ENCODE data around the gene RIMS1. TPM values are rescaled to one million over a fixed set of nuclear protein-coding genes. Genes with fewer than 3 reads are reported as not detected.

The RIMS1 gene
- total and polyA plus RNA-seq, 4 donors = 0.14 to 5.7 (median 1.6) TPM

- no peak overlapping the region for H3K27ac ChIP-seq (ENCODE audit: low read depth in 1 of 2, low read length in 1 of 2)
- ATAC-seq (ENCODE audit: insufficient read depth, low FRiP score) = no peak
- H3K4me1 ChIP-seq (ENCODE audit: control insufficient read depth in 5 of 5, insufficient read depth in 5 of 5, low read length in 5 of 5) = no peaks in the 10 kb centered on the region
- DNase-seq = no peak
- no peaks in the 10 kb centered on the region for H3K9me3 ChIP-seq (ENCODE audit: control insufficient read depth in 4 of 4, insufficient read depth in 3 of 4, low read length in 3 of 4)
- H3K36me3 ChIP-seq (ENCODE audit: control insufficient read depth in 4 of 4, insufficient read depth in 4 of 4, low read length in 4 of 4) = no peaks in the 10 kb centered on the region
- no peaks in the 10 kb centered on the region for H3K27me3 ChIP-seq (ENCODE audit: control insufficient read depth in 3 of 3, insufficient read depth in 3 of 3, low read length in 2 of 3)
- H3K4me3 ChIP-seq = no peak overlapping the region
- 93 to 94% methylated on average over 1 of the region's 1 CpG for WGBS, 2 donors
- H3K9ac ChIP-seq (ENCODE audit: insufficient read depth in 1 of 2, low read length in 2 of 2) = no peak overlapping the region
- TF ChIP-seq, protein P1, sequence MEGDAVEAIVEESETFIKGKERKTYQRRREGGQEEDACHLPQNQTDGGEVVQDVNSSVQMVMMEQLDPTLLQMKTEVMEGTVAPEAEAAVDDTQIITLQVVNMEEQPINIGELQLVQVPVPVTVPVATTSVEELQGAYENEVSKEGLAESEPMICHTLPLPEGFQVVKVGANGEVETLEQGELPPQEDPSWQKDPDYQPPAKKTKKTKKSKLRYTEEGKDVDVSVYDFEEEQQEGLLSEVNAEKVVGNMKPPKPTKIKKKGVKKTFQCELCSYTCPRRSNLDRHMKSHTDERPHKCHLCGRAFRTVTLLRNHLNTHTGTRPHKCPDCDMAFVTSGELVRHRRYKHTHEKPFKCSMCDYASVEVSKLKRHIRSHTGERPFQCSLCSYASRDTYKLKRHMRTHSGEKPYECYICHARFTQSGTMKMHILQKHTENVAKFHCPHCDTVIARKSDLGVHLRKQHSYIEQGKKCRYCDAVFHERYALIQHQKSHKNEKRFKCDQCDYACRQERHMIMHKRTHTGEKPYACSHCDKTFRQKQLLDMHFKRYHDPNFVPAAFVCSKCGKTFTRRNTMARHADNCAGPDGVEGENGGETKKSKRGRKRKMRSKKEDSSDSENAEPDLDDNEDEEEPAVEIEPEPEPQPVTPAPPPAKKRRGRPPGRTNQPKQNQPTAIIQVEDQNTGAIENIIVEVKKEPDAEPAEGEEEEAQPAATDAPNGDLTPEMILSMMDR (IDR thresholded peaks at IDR 0.05; ENCODE audit: control extremely low read depth, extremely low read depth) = no peak
Measured at GRCh38 chr6:72440611-72441010, 554.3 kb downstream of the RIMS1 start.

- Histone ChIP-seq H3K27ac (ENCODE audit: low read depth in 1 of 2, low read length in 1 of 2) (no peak overlapping the region), H3K9ac (ENCODE audit: insufficient read depth in 1 of 2, low read length in 2 of 2) (no peak overlapping the region), H3K36me3 (ENCODE audit: control insufficient read depth in 4 of 4, insufficient read depth in 4 of 4, low read length in 4 of 4) (no peaks in the 10 kb centered on the region), H3K9me3 (ENCODE audit: control insufficient read depth in 4 of 4, insufficient read depth in 3 of 4, low read length in 3 of 4) (no peaks in the 10 kb centered on the region), H3K4me3 (no peak overlapping the region), H3K4me1 (ENCODE audit: control insufficient read depth in 5 of 5, insufficient read depth in 5 of 5, low read length in 5 of 5) (no peaks in the 10 kb centered on the region), H3K27me3 (ENCODE audit: control insufficient read depth in 3 of 3, insufficient read depth in 3 of 3, low read length in 2 of 3) (no peaks in the 10 kb centered on the region)
- 41 to 60% methylated on average over 1 of the region's 1 CpG for WGBS, 2 donors
- TF ChIP-seq, protein P1 (IDR thresholded peaks at IDR 0.05; ENCODE audit: control extremely low read depth, extremely low read depth) = no peak
- DNase-seq (peak in 1 of 3 donors; percentile 6), ATAC-seq (ENCODE audit: insufficient read depth, low FRiP score) (no peak)
Measured at GRCh38 chr6:72446430-72446829, 560.1 kb downstream of the RIMS1 start.
